Measurements from ENCODE around the gene STK31.

- TF ChIP-seq POLR2A (IDR thresholded peaks at IDR 0.05; ENCODE audit: low read length) (no peak), GATA1 (IDR thresholded peaks at IDR 0.05; ENCODE audit: low read depth, low read length) (no peak)
Observed at GRCh38 chr7:23662124-23662983, 47.7 kb upstream of the STK31 start.

Data from erythroblast (primary cell).